Spleen (tissue), 7 donors: ENCODE measurements around the gene IL33.

ENCODE experiments used
- POLR2A ChIP-seq, 3 donors: fragments of 450-650 bp; IDR thresholded peaks; one replicate each; pipeline ENCODE4 v1.5.1; 2017; ENCODE audit warnings: antibody characterized with exemption in 3 of 3, mild to moderate bottlenecking in 1 of 3
- POLR2AphosphoS5 ChIP-seq, 3 donors: sonication (generic); formaldehyde crosslinking; IDR thresholded peaks; one replicate each; pipeline ENCODE4 v1.5.1; 2017; ENCODE audit warnings: antibody characterized with exemption in 3 of 3
- TF ChIP-seq, protein P1 (sequence below), 11 experiments: fragments of 200-600 bp in 7 of 11; fragments of 450-650 bp in 4 of 11; sonication (generic) in 4 of 11; IDR thresholded peaks in 8 of 11; conservative IDR thresholded peaks in 3 of 11; 1 replicate in 7 of 11; 2 replicates in 4 of 11; pipeline versions ENCODE4 v1.4.0 to v1.8.0; 2016 to 2021; ENCODE audit warnings: antibody characterized with exemption in 11 of 11, inconsistent platforms in 4 of 11, mild to moderate bottlenecking in 1 of 11
- donor health status: DM: no; HTN: no; CAD: no; lungs with moderate emphysema.
- donor health status: DM: no; HTN: no; CAD: no.
- donor health status: DM: no; HTN: no; CAD: no.

DNA sequence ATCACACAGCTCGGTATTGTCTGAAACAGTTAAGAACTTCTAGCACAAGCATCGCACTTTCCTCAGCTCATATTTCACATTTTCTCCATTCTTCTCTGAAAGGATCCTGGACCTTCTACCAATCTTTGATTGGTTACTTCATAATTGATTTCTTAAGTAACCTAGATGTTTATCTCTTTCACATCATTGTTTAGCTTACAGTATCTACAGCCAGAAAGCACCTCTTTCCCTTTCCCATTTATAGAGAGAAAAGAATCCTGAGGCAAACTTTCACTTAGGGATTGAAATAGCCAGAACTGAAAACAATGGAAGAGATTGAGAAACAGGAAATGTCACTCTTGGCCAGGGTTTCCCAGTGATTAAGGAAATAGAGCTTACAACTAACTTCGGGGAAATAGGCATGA is 2.5 kb downstream of the IL33 start:
- TF ChIP-seq, protein P1, sequence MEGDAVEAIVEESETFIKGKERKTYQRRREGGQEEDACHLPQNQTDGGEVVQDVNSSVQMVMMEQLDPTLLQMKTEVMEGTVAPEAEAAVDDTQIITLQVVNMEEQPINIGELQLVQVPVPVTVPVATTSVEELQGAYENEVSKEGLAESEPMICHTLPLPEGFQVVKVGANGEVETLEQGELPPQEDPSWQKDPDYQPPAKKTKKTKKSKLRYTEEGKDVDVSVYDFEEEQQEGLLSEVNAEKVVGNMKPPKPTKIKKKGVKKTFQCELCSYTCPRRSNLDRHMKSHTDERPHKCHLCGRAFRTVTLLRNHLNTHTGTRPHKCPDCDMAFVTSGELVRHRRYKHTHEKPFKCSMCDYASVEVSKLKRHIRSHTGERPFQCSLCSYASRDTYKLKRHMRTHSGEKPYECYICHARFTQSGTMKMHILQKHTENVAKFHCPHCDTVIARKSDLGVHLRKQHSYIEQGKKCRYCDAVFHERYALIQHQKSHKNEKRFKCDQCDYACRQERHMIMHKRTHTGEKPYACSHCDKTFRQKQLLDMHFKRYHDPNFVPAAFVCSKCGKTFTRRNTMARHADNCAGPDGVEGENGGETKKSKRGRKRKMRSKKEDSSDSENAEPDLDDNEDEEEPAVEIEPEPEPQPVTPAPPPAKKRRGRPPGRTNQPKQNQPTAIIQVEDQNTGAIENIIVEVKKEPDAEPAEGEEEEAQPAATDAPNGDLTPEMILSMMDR (IDR thresholded peaks at IDR 0.05 in 8 of 11, conservative IDR thresholded peaks at IDR 0.05 in 3 of 11), result no peak
- TF ChIP-seq POLR2A (IDR thresholded peaks at IDR 0.05) (no peak), POLR2AphosphoS5 (IDR thresholded peaks at IDR 0.05) (no peak)
